Activated CD4-positive, alpha-beta T cell treated with anti-CD3 and anti-CD28 coated beads, Interleukin-2, amount 50 U/mL, for 16 hours (primary cell): ENCODE results near the gene RBMX.
"Not testable (repeated sequence)": the region's sequence is repeated elsewhere in the genome, so short reads cannot be mapped to it uniquely, and the experiment has no call there.

Experiments
- DNase-seq: peaks from one replicate; pipeline ENCODE4 v3.0.0-alpha.2; 2020

Gene RBMX

GRCh38 chrX:136874114-136874513 is 6.4 kb downstream of the RBMX start:
- not testable (repeated sequence) for DNase-seq

DNA sequence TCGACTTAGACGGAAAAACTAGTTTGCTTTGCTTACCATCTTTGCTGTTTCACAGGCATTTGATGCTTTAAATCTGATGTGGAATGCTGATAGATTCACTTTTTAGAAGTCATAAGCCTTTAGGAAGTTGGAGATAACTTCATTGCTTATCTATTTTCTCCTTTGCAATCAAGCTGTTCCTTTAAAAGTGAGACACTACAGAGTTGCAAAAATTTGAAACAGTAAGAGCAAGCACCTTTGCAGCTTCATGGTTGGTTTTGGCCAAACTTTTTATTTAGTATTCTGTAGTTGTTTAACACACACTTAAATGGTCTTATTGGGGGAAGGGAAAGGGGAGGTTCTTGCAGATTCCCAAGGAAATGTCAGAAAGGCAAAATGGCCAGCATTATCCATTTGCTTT is 7.3 kb downstream of the RBMX start:
- not testable (repeated sequence) for DNase-seq

GRCh38 chrX:136872091-136872700 is 8.3 kb downstream of the RBMX start:
- DNase-seq: no peak

- DNase-seq: no peak
These were observed 10.5 kb downstream of the RBMX start for GRCh38 chrX:136870064-136870463.

DNA sequence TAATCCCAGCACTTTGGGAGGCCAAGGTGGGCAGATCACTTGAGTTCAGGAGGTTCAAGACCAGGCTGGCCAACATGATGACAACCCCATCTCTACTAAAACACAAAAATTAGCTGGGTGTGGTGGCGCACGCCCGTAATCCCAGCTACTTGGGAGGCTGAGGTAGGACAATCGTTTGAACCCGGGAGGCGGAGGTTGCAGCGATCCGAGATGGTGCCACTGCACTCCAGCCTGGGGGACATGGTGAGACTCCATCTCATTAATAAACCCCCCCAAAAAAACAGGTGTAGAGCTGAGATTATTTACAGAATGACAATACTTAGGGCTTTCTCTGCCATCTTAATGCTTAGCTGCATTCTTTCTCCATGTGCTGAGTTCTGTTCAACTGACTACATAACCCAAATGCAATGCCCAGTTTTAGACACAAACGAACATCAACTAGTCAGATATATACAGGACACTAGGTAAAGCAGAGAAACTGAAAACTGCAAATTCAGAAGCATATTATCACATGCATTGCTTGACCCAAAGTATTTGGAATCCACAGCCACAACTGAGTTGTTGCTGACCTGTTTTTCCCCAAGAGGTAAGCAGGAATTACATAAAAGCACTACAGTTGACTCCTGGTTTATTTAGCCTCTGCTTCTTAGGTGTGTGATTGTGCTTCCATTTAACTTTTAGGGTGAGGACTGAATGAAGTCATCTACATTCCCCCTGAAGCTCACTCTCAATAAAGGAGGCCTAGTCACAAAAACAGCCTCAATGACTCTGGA is 12.1 kb downstream of the RBMX start:
- DNase-seq: no peak

GRCh38 chrX:136867518-136867917 is 13.0 kb downstream of the RBMX start:
- peak; percentile 27 for DNase-seq

DNA sequence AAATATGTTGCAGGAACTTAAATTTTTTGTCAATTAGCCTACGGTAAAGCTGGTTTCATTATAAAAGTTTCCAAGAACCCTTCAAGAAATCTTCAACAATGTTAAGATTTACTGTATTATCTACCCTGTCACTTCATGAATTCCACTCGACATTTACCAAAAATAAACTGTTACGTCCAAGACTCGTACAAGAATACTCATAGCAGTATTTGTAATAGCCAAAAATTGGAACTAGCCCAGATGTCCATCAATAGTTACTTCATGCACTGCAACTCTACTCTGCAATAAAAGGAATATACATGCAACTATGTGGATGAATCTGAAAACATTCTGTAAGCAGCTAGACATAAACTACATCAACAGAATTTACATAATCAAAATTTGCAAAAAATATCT is 13.4 kb downstream of the RBMX start:
- no peak for DNase-seq

- DNase-seq: no peak
These were observed 14.0 kb downstream of the RBMX start for GRCh38 chrX:136866337-136867095.

DNA sequence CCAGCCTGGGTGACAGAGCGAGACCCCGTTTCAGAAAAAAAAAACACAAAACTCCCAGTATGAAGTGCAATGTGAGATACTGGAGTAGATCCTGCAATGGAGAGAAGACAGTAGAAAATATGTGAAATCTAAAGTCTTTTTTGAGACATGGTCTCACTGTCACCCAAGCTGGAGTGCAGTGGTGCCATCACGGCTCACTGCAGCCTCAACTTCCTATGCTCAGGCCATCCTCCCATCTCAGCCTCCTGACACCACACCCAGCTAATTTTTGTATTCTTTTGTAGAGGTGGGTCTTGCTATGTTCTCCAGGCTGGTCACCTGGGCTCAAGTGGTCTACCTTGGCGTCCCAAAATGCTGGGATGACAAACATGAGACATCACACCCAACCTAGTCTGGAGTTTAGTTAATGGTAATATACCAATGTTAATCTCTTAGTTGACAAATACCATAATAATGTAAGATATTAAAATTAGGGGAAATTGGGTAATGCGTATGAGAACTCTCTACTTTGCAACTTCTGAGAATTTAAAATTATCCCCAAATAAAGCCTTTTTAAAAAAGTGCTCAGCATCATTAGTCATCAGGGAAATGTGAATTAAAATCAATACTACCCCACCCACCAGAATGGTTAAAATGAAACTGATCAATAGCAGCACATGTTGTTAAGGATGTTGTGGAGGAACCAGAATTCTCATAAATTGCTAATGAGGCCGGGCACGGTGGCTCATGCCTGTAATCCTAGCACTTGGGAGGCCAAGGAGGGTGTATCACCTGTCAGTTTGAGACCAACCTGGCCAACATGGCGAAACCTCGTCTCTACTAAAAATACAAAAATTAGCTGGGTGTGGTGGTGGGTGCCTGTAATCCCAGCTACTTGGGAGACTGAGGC is 15.0 kb downstream of the RBMX start:
- peak; percentile 53 for DNase-seq

DNA sequence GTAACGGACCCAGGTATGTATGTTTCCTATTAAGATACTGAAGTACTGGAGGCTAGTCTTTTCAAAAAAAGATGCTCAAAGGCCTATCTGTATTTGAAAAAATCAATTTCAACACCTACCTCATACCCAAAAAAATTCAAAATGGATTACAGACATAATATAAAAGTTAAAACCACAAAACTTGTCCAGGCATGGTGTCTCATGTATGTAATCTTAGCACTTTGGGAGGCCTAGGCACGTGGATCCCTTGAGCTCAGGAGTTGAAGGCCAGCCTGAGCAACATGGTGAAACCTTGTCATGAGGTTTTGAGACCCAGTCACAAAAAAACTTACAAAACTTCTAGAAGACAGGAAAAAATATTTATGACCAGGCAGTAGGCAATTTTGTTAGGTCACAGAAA is 16.7 kb downstream of the RBMX start:
- no peak for DNase-seq

GRCh38 chrX:136862546-136862945 is 18.0 kb downstream of the RBMX start:
- no peak for DNase-seq

DNA sequence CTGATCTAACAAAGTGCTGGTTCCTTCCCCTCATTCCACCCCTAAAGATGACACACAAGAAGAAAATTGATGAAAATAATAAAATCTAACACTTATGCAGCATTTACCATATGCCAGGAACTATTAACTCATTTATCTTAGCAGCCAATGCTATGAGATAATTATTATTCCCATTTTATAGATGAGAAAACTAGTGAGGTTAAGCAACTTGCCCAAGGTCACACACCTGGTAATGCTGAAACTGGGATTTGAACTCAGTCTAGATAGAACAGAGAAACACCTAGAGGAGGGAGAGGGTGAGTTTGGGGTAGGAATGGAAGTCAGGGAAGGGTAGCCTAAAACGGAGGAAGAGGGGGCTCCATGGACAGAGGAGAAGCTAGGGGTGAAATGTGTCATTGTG is 18.6 kb downstream of the RBMX start:
- DNase-seq: no peak

GRCh38 chrX:136858007-136858756 is 22.3 kb downstream of the RBMX start:
- no peak for DNase-seq

DNA sequence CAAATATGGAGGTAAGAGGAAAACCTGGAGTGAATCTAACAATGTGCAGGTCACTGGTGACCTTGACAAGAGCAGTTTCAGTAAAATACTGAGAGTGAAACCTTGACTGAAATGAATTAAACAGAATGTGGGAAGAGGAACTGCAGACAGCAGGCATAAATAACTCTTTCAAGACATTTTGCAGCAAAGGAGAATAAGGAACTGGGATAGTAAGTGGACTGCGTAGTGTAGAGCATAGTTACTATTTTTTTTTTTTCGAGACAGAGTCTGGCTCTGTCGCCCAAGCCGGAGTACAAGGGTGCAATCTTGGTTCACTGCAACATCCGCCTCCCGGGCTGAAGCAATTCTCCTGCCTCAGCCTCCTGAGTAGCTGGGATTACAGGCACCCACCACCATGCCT is 24.0 kb downstream of the RBMX start:
- no peak for DNase-seq

DNA sequence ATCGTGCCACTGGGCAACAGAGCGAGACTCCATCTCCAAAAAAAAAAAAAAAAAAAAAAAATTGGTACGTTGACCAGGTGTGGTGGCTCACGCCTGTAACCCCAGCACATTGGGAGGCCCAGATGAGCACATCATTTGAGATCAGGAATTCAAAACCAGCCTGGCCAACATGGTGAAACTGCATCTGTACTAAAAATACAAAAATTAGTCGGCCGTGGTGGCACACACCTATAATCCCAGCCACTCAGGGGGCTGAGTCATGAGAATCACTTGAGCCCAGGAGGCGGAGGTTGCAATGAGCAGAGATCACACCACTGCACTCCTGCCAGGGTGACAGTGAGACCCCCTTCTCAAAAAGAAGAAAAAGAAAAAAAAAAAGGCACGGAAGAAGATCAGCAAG is 24.5 kb downstream of the RBMX start:
- DNase-seq: no peak

GRCh38 chrX:136851526-136851925 is 29.0 kb downstream of the RBMX start:
- DNase-seq: no peak

- no peak for DNase-seq
These were observed 29.9 kb downstream of the RBMX start for GRCh38 chrX:136850441-136851175.

- no peak for DNase-seq
These were observed 31.1 kb downstream of the RBMX start for GRCh38 chrX:136849395-136849794.

GRCh38 chrX:136847874-136848273 is 32.7 kb downstream of the RBMX start:
- peak; percentile 11 for DNase-seq

- DNase-seq: no peak
These were observed 41.3 kb downstream of the RBMX start for GRCh38 chrX:136839196-136839595.

DNA sequence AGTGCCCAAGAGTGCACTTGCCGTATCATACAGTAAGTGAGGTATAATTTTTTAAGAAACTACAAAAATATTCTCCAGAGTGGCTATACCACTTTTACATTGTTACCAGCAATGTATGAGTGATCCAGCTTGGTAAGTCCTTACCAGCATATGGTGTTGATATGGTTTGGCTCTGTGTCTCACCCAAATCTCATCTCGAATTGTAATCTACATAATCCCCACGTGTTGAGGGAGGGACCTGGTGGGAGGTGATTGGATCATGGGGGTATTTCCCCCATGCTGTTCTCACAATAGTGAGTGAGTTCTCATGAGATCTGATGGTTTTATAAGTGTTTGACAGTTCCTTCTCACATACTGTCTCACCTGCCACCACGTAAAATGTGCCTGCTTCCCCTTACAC is 44.8 kb downstream of the RBMX start:
- no peak for DNase-seq
